CD4-positive, alpha-beta T cell treated with Interleukin-10 for 1 hour (primary cell): Measurements from ENCODE around the gene CTSZ.
A peak's percentile ranks its signal among the peaks of the same experiment; 100 is the strongest.
"Not testable (repeated sequence)": the region's sequence is repeated elsewhere in the genome, so short reads cannot be mapped to it uniquely, and the experiment has no call there.

Source experiments
- DNase-seq: peaks from one replicate; pipeline ENCODE4 v3.0.0-alpha.2; 2020

The CTSZ gene

GRCh38 chr20:59006864-59007664 lies at the start of gene CTSZ:
Gene CTSZ (minus strand): TSS chr20:59007254. CDS start chr20:59007128, 126 bp downstream.
- DNase-seq = peak; percentile 45

DNA sequence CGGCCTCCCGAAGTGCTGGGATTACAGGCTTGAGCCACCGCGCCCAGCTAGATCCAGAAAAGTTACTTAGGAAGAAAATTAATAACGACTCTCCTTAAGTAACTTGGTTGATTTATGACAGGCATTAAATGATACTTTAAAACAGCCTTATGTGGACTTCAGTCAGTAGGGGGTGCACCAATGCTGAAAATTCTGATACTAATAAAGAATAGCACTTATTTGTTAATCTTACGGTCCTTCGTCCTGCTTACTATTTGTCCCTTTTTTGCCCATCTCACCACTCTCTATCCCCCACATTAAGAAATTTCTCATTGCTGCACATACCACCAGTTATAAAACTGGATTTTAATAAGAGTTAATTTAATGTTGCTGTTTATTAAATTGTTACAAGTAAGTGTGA lies 48.2 kb upstream of the CTSZ start:
- DNase-seq = peak; percentile 50

DNA sequence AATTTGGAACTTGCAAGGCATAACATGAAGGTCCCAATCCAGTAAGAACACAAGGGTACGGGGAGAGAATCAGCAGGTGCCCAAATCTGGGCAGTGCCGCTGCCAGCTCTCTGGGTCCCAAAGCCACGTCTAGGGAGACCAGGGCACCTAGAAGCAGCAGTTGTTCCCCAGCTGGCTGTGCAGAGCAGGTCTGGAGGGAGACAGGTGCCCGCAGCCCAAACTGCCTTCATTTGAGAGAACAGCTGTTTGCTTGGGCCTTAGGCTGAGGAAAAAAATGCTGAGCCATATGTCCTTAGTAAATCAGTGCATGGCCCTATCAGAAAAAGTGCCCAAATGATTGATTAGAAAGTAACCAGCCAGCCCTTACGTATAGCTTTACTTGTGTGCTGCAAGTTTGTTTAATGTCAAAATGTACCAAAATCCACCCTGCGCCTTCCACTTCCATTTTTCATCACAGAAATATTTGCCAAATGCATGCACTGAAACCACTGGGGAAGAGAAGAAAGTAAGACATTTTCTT lies 44.7 kb upstream of the CTSZ start:
- DNase-seq = no peak

- no peak for DNase-seq
Measured at GRCh38 chr20:59050437-59050836, 43.4 kb upstream of the CTSZ start.

GRCh38 chr20:59048681-59049030 lies 41.6 kb upstream of the CTSZ start:
- DNase-seq = no peak

DNA sequence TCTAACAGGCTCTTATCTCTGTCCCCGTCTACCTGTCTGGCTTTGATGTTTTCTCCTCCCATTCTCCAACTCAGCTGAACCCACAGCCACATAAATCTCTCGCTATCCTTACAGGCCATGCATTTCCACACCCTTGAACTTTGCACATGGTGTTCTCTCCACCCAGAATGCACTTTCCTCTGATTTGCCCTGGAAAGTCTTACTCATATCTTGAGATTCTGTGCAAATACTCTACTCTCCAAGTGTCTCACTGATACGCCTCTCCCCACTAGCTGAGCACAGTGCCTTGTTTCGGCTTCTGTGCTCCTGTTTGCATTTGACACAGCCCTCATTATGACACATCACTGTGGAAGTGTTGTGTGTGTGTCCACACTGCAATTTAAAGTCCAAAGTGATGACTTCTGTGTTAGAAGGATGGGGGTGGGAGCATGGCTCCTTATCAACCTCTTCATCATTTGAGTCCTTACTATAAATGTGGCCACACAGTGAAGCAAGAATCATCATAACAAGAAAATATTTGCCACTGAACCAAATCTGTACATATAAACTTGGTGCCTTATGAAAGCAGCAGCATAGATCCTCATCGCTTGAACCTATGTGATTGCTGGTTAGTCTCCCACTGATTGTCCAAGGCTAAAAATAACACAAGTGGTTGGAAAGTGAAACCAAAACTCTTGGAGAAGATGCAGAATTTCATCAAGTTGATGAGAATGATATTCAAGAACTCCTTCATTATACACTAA lies 41.1 kb upstream of the CTSZ start:
- no peak for DNase-seq

DNA sequence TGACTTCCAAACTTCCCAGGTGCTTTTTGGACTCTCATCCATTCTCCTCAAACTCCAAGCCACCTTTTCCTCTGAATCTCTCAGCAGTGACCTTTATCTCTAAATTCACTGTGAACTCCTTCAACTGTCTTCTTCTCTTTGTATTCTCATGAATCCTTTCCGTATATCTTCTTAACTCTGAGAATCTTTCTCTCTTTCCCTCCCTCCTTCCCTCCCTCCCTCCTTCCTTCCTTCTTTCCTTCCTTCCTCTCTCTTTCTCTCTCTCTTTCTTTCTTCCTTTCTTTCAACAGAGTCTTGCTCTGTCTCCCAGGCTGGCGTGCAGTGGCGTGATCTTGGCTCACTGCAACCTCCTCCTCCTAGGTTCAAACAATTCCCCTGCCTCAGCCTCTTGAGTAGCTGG lies 39.8 kb upstream of the CTSZ start:
- no peak for DNase-seq

- DNase-seq = no peak
Measured at GRCh38 chr20:59044796-59045195, 37.7 kb upstream of the CTSZ start.

DNA sequence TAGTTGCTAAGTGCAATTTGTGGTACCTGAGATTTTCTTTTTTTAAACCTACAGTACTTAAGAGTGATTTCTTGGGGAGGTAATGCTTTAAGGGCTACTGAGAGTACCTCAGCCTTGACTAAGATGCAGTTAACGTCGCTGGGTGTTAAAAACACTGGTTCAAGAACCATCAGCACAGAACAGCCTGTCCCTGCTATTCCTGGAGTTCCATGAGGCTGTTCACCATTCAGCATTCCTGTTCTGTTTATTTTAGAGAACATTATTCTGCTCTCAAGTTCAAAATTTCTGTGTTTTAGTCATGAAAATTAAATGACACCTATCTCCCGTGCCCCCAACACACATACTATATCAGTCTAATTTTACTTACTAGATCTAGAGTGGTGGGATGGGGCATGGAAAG lies 37.2 kb upstream of the CTSZ start:
- no peak for DNase-seq

GRCh38 chr20:59043698-59044097 lies 36.6 kb upstream of the CTSZ start:
- no peak for DNase-seq

DNA sequence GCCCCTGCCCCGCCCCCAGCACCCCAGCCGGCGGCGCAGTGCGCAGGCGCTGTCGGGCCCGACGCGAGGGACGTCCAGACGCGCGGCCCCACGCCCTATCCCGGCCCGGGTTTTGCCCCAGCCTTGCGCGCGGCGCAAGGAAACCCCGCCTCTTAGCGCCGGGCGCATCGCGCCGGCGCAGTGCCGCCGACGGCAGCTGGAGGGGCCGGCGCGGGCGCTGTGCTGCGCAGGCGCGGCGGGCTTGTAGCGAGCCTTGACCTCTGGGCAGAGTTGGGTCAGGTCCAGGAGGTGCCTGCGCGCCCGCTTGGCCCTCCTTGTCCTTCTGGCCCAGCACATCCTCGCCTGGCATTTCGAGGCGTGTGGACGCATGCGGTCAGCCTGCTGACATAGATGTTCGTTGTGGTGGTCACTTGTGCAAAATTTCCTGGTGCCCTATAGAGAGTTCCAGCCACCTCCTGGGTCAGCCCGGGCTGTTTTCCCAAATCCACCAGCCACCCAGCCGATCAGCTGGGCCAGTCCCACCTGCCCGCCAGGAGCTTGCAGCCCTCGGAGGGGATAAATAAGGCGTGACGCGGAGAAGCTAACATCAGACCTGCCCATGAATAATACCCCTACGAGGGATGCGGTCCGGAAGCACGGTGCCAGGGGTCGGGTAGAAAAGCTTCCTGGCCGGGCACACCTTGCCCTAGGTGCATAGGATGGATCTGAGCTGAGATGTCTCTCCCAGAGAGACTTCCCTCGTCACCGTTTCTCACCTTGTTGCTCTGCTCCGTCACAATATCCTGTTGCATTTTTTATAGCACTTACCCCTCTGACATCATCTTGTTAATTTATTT lies 36.0 kb upstream of the CTSZ start:
- peak; percentile 96 for DNase-seq

- DNase-seq = peak; percentile 39
Measured at GRCh38 chr20:59042151-59042795, 35.2 kb upstream of the CTSZ start, which contains the start of gene PRELID3B. Gene PRELID3B (minus strand): TSS chr20:59042786. CDS start chr20:59042730, 56 bp downstream.

- DNase-seq = not testable (repeated sequence)
Measured at GRCh38 chr20:59041487-59041886, 34.4 kb upstream of the CTSZ start.

DNA sequence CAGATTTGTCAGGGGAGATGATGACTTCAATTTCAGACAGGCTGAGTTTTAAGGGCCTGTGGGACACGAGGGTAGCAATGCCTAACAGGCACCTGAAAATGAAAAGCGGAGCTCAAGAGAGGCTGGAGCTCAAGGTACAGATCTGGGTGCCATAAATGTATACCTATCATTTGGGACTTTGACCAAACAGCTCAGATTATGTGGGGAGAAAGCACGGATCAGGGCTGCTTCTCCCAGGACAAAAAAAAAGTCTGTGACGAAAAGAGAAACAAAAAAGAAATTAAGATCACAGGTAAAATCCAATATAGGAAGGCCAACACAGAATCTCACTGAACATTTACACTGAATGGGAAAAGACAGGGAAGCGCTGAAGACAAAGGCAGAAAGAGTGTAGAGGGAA lies 33.6 kb upstream of the CTSZ start:
- DNase-seq = no peak

DNA sequence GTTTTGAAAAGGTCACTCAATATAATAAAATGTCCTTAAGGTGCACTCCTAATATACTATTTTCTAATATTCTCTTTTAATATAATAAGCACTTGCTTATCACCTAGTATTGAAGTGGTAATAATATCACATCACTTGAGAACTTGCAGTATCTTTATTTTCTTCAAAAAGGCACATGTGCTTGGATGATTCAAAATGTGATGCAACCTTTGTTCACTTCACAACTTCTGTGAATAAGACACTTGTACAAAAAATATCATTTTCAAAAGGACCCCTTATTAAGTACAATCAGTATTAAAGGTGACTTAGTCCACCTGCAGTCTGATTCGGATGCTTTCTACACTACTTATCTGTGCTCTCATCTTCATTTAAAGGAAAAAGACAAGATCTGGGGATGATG lies 32.2 kb upstream of the CTSZ start:
- no peak for DNase-seq

- no peak for DNase-seq
Measured at GRCh38 chr20:59037386-59037785, 30.3 kb upstream of the CTSZ start.

GRCh38 chr20:59035381-59035780 lies 28.3 kb upstream of the CTSZ start:
- DNase-seq = no peak

GRCh38 chr20:59033616-59034165 lies 26.6 kb upstream of the CTSZ start:
- DNase-seq = no peak

DNA sequence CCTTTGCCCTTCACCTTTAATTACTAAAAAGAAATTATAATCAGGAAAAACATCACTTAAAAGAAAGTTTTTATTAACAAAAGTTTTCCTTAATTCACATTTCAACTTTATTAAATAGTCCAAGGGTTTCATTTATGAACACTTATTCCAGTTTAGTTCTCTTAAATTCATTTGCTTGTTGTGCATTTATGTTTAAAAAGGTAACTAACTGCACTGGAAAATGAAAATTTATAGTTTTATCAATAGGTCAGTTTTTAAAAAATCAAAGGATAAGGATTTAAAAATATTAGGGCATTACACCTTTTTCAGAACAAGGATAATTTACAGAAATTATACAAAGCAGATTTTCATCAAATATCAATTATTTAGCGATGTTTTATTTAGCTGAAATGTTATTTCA lies 26.0 kb upstream of the CTSZ start:
- DNase-seq = no peak

DNA sequence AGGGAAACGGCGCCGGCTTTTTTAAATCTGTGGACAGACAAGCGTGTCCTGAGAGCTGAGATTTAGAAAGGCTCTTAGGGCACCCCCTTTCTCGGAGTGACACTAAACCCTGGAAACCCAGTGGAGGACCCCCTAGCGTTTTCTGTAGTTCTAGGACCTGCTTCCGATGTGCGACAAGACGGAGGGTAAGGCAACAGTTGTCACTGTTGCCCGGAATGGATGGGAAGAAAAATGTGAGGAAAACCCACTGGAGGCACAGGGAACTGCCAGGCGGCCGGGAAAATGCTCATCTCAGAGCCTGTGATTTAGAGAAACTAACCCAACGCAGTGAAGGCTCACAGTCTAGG lies 25.6 kb upstream of the CTSZ start:
- DNase-seq = no peak

DNA sequence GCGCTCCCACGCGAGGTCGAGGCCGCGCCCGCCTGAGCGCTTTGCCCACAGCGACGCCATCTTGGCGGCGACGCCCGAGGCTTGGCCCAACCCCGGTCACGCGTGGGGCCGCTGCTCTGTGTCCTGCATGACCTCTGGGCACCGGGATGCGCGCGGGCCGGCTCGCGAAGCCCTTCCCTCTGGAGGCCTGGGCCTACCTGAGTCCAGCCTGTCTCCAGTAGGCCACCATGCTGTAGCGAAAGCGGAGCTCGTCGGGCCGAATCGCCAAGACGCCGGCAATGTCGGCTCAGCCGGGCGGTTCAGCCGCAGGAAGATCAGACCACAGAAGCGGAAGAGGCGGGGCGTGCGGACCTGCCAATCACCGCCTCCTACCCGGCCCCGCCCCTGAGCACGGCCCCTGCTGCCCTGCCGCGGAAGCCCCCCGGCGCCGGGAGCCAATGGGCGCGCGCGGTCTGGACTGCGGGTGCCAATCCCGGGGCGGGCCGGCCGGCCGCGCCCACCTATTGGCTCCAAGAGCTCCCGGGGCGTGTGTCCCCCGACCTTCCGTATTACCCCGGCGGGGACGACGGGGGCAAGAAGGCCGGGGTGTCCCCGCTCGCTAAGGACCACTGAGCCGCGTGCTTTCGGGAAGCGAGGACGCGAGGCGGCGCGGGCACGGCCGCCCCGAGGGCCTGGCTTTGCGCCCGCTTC lies 25.1 kb upstream of the CTSZ start, which contains the start of gene ATP5F1E:
TSS of gene ATP5F1E (minus strand) at position 313 of the 690 bp plus-strand sequence. CDS start at position 229, 84 bp downstream.
- DNase-seq = peak; percentile 97
